Fibroblast of villous mesenchyme (primary cell): ENCODE results near the gene TMEM179B. TPM values are rescaled to one million over a fixed set of nuclear protein-coding genes. Genes with fewer than 3 reads are reported as not detected.
"Not testable (repeated sequence)": the region's sequence is repeated elsewhere in the genome, so short reads cannot be mapped to it uniquely, and the experiment has no call there.

Experiments
- DNase-seq: peaks from one replicate; pipeline ENCODE4 v3.0.0-alpha.2; 2010; ENCODE audit warnings: low read depth
- H3K4me3 ChIP-seq: 2 replicates; pipeline ENCODE4 v1.5.1; 2011; ENCODE audit warnings: low read depth, mild to moderate bottlenecking, low read length
- total RNA-seq: library from RNA; depleted of rRNA; stranded (reverse); fragments of >200 nt; gene quantifications from 2 replicates; pipeline ENCODE4 v1.2.3, GENCODE V29; 2012
- TF ChIP-seq, protein P1 (sequence below): IDR thresholded peaks from 2 replicates; pipeline ENCODE4 v1.5.1; 2012; ENCODE audit warnings: low read depth, mild to moderate bottlenecking, low read length; ENCODE audit not compliant: insufficient read depth

Gene TMEM179B
- total RNA-seq, 1 donor = 45.8 TPM

- no peak for DNase-seq
- H3K4me3 ChIP-seq = no peak overlapping the region
- TF ChIP-seq, protein P1, sequence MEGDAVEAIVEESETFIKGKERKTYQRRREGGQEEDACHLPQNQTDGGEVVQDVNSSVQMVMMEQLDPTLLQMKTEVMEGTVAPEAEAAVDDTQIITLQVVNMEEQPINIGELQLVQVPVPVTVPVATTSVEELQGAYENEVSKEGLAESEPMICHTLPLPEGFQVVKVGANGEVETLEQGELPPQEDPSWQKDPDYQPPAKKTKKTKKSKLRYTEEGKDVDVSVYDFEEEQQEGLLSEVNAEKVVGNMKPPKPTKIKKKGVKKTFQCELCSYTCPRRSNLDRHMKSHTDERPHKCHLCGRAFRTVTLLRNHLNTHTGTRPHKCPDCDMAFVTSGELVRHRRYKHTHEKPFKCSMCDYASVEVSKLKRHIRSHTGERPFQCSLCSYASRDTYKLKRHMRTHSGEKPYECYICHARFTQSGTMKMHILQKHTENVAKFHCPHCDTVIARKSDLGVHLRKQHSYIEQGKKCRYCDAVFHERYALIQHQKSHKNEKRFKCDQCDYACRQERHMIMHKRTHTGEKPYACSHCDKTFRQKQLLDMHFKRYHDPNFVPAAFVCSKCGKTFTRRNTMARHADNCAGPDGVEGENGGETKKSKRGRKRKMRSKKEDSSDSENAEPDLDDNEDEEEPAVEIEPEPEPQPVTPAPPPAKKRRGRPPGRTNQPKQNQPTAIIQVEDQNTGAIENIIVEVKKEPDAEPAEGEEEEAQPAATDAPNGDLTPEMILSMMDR = no peak
These were observed 29.9 kb downstream of the TMEM179B start for GRCh38 chr11:62817129-62817528.

DNA sequence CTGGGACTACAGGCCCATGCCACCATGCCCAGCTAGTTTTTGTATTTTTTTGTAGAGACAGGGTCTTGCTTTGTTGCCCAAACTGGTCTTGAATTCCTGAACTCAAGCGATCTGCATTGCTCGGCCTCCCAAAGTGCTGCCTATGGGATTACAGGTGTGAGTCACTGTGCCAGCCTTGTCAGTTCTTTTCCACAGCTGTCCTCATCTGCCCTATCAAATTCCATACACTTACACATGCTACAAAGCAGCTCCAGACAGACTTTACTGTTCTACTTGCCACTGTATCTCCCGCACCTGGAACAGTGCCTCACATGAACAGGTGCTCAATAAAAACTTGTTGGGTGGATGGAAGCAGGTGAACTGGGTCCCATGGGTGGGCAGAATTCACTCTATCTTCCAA, 36.5 kb downstream of the TMEM179B start:
- TF ChIP-seq, protein P1 = no peak
- no peak for DNase-seq
- H3K4me3 ChIP-seq = no peak overlapping the region

- DNase-seq, H3K4me3 ChIP-seq: not testable (repeated sequence)
These were observed 40.9 kb downstream of the TMEM179B start for GRCh38 chr11:62828130-62828529.

GRCh38 chr11:62830904-62831519, 43.8 kb downstream of the TMEM179B start:
- no peak for DNase-seq
- TF ChIP-seq, protein P1 = no peak
- H3K4me3 ChIP-seq = peak overlapping the region; percentile 94

DNA sequence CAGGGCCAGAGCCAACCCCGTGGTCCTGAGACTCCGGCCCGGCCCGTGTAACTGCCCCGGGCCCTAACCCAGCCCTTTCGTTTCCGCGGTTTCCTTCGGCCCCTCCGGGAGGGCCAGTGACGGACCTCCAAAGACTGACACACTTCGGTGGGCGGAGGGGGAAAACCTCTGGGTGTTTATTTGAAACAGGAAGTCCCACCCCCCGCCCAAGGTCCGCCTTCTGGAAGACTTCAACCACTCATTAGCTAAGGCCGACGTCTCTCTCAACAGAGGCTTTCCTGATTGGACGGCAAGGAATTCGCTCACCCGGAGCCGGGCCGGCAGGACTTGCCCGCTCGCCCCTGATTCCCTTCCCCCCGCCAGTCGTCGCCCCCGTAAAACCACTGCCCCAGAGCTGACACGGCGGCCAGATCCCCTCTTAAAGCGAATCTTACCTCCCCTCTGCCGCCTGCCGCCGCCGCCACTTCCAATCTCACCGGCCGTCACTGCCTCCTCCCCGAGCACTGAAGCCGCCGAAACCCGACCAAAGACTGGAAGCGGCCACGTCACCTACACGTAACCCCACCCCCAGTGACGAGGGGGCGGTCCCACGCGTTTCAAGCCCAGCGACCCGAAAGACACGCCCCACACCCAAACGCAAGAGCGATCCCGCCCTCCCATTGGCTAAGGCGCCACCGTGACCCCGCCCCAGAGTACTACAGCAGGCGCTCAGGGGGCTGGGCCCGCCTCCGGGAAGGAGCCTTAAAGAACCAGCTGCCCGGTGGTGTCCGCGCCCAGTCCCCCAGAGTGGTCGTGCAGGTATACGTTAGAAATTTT, 44.5 kb downstream of the TMEM179B start, which contains the start of gene STX5:
Gene STX5, minus strand, starts transcription at position 532 of the 816 bp plus-strand sequence. CDS start 808 bp downstream, outside the sequence.
- H3K4me3 ChIP-seq = peak within 1 kb of the TSS; percentile 94
- peak; percentile 99 for DNase-seq
- TF ChIP-seq, protein P1 = no peak

DNA sequence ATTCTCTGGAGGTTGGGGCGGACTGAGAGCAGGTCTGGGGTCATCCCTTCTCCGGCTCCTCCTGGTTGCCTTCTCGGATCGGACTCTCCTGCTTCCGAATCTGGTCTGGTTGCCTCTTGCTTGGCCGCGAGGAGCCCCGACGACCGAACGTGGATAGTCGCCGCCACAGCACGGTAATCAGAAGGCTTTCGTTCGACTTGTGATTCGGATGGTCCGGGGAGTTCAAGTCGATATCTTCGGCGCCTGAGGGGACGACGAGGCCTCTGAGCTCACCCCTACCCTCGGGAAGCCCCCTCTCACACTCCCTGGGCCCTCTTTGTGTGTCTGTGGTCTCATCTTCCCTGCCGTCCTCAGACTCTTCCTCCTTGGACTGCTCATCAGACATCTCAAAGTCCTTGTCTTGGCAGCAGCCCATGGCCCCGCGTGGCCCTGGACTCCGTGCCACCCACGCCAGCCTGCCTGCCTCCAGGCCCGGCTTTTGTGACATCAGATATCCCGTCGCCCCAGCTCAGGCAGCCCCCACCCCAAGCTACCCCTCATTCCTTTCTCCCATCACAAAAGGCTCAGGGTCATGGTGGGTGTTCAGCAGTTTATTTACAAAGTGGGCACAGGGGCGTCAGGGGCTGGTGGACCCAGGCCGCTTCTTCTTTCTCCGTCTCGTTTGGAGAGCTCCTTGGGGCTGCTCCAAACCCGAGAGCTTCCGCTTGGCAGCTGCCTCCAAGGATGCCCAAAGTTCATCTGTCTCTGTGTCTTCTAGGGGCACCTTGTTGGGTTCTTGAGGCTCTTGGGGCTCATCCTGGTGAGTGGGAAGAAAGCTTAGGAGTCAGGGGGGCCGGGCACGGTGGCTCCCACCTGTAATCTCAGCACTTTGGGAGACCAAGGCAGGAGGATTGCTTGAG, 45.4 kb downstream of the TMEM179B start, which contains the start of gene TEX54:
Gene TEX54, minus strand, starts transcription at position 506 of the 899 bp plus-strand sequence.
- TF ChIP-seq, protein P1 = no peak
- DNase-seq = no peak

More for the DNA sequence above, 45.4 kb downstream of the TMEM179B start, which contains the start of gene TEX54:
- H3K4me3 ChIP-seq = peak within 1 kb of the TSS; percentile 94
